WI38 (cell line): ENCODE measurements around the gene ST8SIA2.

Source experiments
- H3K4me3 ChIP-seq: 2 replicates; pipeline ENCODE4 v1.5.1; 2011; ENCODE audit warnings: low read depth, mild to moderate bottlenecking, control low read depth, low read length
- TF ChIP-seq, protein P1 (sequence below): IDR thresholded peaks from 2 replicates; pipeline ENCODE4 v1.5.1; 2012; ENCODE audit warnings: low read depth, mild to moderate bottlenecking, control low read depth, low read length

Gene ST8SIA2

DNA sequence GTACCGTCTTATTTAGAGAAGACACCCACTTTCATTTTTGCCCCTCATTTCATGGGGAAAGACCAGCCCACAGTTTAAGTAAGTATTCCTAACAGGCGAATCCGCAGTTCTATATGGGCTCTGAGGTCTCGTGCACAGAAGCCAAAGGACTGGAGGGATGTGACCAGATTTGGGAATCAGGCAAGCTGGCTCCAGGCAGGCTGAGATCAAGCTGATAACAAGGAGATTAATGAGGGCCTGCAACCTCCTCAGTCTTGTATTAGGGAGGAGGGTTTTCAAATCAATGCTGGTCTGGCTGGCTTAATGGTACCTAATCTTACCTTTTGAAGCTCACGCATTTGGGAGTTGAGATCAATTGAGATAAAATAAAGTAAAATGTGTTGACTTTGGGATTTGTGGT, 15.3 kb downstream of the ST8SIA2 start:
- no peak overlapping the region for H3K4me3 ChIP-seq
- TF ChIP-seq, protein P1, sequence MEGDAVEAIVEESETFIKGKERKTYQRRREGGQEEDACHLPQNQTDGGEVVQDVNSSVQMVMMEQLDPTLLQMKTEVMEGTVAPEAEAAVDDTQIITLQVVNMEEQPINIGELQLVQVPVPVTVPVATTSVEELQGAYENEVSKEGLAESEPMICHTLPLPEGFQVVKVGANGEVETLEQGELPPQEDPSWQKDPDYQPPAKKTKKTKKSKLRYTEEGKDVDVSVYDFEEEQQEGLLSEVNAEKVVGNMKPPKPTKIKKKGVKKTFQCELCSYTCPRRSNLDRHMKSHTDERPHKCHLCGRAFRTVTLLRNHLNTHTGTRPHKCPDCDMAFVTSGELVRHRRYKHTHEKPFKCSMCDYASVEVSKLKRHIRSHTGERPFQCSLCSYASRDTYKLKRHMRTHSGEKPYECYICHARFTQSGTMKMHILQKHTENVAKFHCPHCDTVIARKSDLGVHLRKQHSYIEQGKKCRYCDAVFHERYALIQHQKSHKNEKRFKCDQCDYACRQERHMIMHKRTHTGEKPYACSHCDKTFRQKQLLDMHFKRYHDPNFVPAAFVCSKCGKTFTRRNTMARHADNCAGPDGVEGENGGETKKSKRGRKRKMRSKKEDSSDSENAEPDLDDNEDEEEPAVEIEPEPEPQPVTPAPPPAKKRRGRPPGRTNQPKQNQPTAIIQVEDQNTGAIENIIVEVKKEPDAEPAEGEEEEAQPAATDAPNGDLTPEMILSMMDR: no peak

GRCh38 chr15:92409521-92409920, 15.8 kb downstream of the ST8SIA2 start:
- TF ChIP-seq, protein P1: no peak

GRCh38 chr15:92410537-92410936, 16.9 kb downstream of the ST8SIA2 start:
- H3K4me3 ChIP-seq: no peak overlapping the region
- TF ChIP-seq, protein P1: no peak

More at GRCh38 chr15:92409521-92409920, 15.8 kb downstream of the ST8SIA2 start:
- no peak overlapping the region for H3K4me3 ChIP-seq

- H3K4me3 ChIP-seq: no peak overlapping the region
- TF ChIP-seq, protein P1: no peak
These were observed 17.6 kb downstream of the ST8SIA2 start for GRCh38 chr15:92411256-92411655.

GRCh38 chr15:92413510-92413909, 19.8 kb downstream of the ST8SIA2 start:
- H3K4me3 ChIP-seq: no peak overlapping the region
- TF ChIP-seq, protein P1: no peak

DNA sequence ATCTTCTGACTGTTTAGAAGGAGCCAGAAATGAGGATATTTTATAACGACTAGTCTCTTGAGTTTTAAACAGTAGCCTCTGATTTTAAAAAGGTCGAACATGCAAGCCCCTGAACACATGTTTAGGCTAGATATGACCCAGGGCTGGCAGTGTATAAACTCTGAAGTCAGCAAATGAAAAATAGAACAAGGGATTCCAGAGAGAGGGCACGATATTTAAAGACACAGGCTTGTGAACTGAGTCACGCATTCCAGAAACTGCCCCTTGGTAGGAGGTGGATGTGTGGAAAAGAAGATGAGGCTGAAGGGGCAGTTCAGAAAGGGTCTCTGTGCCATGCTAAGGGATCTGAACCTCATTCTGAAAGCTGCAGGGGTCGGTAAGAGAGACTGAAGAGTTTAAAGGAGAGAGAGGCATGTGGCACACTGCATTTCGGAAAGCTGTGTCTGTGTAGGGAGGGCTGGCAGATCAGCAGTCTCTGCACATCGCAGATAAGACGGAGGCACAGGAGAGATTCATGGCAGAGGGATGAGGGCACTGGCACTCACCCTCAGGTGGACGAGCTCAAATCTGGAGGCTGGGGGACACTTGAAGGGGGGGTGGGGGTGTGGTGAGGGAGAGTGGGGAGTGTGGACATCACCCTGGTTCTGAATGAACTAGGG, 22.1 kb downstream of the ST8SIA2 start:
- H3K4me3 ChIP-seq: no peak overlapping the region
- TF ChIP-seq, protein P1: no peak

GRCh38 chr15:92416557-92416956, 22.9 kb downstream of the ST8SIA2 start:
- TF ChIP-seq, protein P1: no peak
- no peak overlapping the region for H3K4me3 ChIP-seq
